ENCODE results near the gene FFAR3. TPM values are rescaled to one million over a fixed set of nuclear protein-coding genes. Genes with fewer than 3 reads are reported as not detected.

FFAR3 gene
- total and polyA plus RNA-seq, 2 of the 13 experiments (the other 11 are each of a cell fraction or from before 2014, with no cell fraction given) = not detected

DNA sequence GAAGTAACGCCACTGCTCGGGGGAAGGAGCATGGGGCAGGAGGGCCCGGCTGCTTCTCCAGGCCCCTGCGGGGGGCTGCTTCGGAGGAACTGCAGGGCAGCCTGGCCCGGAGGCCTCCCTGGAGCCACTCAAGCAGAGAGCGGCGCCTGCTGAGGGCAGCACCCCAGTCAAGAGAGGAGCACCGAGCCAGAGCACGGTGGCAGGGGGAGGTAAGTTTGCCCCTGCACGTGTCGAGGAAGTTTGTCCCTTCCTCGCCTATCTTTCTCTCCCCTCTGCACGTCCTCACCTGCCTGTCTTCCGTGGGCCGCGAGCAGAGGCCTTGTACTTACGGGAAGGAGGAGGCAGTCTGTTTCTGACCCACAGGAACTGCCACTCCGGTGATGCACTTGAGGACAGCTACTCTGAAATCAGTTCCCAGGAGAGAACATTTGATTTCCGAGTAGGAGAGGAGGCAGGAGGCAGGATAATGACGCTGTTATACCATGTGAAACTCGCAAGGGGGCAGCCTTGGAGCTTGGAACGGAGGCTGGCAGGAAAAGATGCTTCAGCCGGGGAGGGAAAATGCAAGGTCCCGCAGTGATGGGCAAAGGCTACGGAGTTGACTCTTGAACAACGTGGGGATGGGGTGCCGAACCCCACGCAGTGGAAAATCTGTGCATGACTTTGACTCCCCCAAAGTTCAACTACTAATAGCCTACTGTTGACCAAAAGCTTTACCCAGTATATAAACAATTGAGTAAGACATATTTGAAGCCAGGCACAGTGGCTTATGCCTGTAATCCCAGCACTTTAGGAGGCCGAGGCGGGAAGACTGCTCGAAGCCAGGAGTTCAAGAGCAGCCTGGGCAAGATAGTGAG, 5.6 kb upstream of the FFAR3 start (continued):
- TF ChIP-seq JDP2 (CRISPR knock-in tag; IDR thresholded peaks at IDR 0.05; ENCODE audit: borderline replicate concordance) = no peak
- TF ChIP-seq CENPT (CRISPR knock-in tag; IDR thresholded peaks at IDR 0.05; ENCODE audit: low read depth) = 0 out of 2 replicates have a peak, but pooled peaks have one; percentile 36
- peak; percentile 40; the same call in 1 of the 2 replicates for TF ChIP-seq KAT8 (CRISPR knock-in tag; IDR thresholded peaks at IDR 0.05)
- peak; percentile 31; the same call in 1 of the 2 replicates for TF ChIP-seq CBX5 (CRISPR knock-in tag; IDR thresholded peaks at IDR 0.05; ENCODE audit: borderline replicate concordance)
- no peak for TF ChIP-seq KMT2A (CRISPR knock-in tag; IDR thresholded peaks at IDR 0.05)
- TF ChIP-seq ZNF839 (CRISPR knock-in tag; IDR thresholded peaks at IDR 0.05; ENCODE audit: borderline replicate concordance) = no peak
- TF ChIP-seq ZNF274 (CRISPR knock-in tag; IDR thresholded peaks at IDR 0.05) = no peak
- TF ChIP-seq, protein P1, sequence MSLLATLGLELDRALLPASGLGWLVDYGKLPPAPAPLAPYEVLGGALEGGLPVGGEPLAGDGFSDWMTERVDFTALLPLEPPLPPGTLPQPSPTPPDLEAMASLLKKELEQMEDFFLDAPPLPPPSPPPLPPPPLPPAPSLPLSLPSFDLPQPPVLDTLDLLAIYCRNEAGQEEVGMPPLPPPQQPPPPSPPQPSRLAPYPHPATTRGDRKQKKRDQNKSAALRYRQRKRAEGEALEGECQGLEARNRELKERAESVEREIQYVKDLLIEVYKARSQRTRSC (CRISPR knock-in tag; IDR thresholded peaks at IDR 0.05; ENCODE audit: low read depth) = 0 out of 2 replicates have a peak, but pooled peaks have one; percentile 45
- TF ChIP-seq GATAD1 (CRISPR knock-in tag; IDR thresholded peaks at IDR 0.05) = 0 out of 2 replicates have a peak, but pooled peaks have one; percentile 19
- TF ChIP-seq ZNF615 (CRISPR knock-in tag; IDR thresholded peaks at IDR 0.05; ENCODE audit: borderline replicate concordance) = no peak
- no peak for TF ChIP-seq ZNF350 (CRISPR knock-in tag; IDR thresholded peaks at IDR 0.05; ENCODE audit: borderline replicate concordance, low read depth)
- TF ChIP-seq ZBTB42 (CRISPR knock-in tag; IDR thresholded peaks at IDR 0.05) = no peak
- TF ChIP-seq, protein P2, sequence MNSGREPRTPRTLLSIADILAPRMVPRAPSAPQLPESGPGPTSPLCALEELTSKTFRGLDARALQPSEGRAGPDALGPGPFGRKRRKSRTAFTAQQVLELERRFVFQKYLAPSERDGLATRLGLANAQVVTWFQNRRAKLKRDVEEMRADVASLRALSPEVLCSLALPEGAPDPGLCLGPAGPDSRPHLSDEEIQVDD (CRISPR knock-in tag; IDR thresholded peaks at IDR 0.05; ENCODE audit: borderline replicate concordance) = no peak
- peak; percentile 15 for TF ChIP-seq YY1 (IDR thresholded peaks at IDR 0.05; ENCODE audit: insufficient read depth, insufficient replicate concordance, low read depth, low read length)
- TF ChIP-seq ERF (CRISPR knock-in tag; IDR thresholded peaks at IDR 0.05) = peak; percentile 54; the same call in 1 of the 2 replicates
- TF ChIP-seq, protein P3, sequence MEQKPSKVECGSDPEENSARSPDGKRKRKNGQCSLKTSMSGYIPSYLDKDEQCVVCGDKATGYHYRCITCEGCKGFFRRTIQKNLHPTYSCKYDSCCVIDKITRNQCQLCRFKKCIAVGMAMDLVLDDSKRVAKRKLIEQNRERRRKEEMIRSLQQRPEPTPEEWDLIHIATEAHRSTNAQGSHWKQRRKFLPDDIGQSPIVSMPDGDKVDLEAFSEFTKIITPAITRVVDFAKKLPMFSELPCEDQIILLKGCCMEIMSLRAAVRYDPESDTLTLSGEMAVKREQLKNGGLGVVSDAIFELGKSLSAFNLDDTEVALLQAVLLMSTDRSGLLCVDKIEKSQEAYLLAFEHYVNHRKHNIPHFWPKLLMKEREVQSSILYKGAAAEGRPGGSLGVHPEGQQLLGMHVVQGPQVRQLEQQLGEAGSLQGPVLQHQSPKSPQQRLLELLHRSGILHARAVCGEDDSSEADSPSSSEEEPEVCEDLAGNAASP (CRISPR knock-in tag; IDR thresholded peaks at IDR 0.05; ENCODE audit: borderline replicate concordance) = no peak
- no peak for TF ChIP-seq SOX6 (IDR thresholded peaks at IDR 0.05)
- peak; percentile 27; the same call in 1 of the 2 replicates for TF ChIP-seq SOX6 (CRISPR knock-in tag; IDR thresholded peaks at IDR 0.05)
- TF ChIP-seq, protein P4, sequence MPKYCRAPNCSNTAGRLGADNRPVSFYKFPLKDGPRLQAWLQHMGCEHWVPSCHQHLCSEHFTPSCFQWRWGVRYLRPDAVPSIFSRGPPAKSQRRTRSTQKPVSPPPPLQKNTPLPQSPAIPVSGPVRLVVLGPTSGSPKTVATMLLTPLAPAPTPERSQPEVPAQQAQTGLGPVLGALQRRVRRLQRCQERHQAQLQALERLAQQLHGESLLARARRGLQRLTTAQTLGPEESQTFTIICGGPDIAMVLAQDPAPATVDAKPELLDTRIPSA (CRISPR knock-in tag; IDR thresholded peaks at IDR 0.05; ENCODE audit: borderline replicate concordance) = no peak
- TF ChIP-seq ZNF891 (CRISPR knock-in tag; IDR thresholded peaks at IDR 0.05) = 0 out of 2 replicates have a peak, but pooled peaks have one; percentile 45
- TF ChIP-seq ZNF572 (CRISPR knock-in tag; IDR thresholded peaks at IDR 0.05) = no peak
- no peak for TF ChIP-seq FOXJ3 (CRISPR knock-in tag; IDR thresholded peaks at IDR 0.05; ENCODE audit: borderline replicate concordance)
- 0 out of 2 replicates have a peak, but pooled peaks have one; percentile 13 for TF ChIP-seq THAP11 (CRISPR knock-in tag; IDR thresholded peaks at IDR 0.05)
- no peak for TF ChIP-seq IRX3 (CRISPR knock-in tag; IDR thresholded peaks at IDR 0.05; ENCODE audit: borderline replicate concordance, low read depth)
- no peak for TF ChIP-seq ZNF10 (CRISPR knock-in tag; IDR thresholded peaks at IDR 0.05; ENCODE audit: borderline replicate concordance, low read depth)
- no peak for TF ChIP-seq ZNF460 (CRISPR knock-in tag; IDR thresholded peaks at IDR 0.05; ENCODE audit: borderline replicate concordance)
